Ammon's horn (tissue), 1 donor: ENCODE data around the gene GPT2.
"Not testable (repeated sequence)": the region's sequence is repeated elsewhere in the genome, so short reads cannot be mapped to it uniquely, and the experiment has no call there.

Source experiments
- DNase-seq: peaks from one replicate; pipeline ENCODE4 v3.0.0-alpha.2; 2016; ENCODE audit warnings: low spot score

Gene GPT2

GRCh38 chr16:46923513-46924295 is 39.5 kb downstream of the GPT2 start:
- DNase-seq, result no peak

- DNase-seq, result no peak
Measured at GRCh38 chr16:46924402-46924801, 40.2 kb downstream of the GPT2 start.

- no peak for DNase-seq
Measured at GRCh38 chr16:46926470-46927225, 42.5 kb downstream of the GPT2 start.

GRCh38 chr16:46927273-46927672 is 43.1 kb downstream of the GPT2 start:
- DNase-seq, result no peak

DNA sequence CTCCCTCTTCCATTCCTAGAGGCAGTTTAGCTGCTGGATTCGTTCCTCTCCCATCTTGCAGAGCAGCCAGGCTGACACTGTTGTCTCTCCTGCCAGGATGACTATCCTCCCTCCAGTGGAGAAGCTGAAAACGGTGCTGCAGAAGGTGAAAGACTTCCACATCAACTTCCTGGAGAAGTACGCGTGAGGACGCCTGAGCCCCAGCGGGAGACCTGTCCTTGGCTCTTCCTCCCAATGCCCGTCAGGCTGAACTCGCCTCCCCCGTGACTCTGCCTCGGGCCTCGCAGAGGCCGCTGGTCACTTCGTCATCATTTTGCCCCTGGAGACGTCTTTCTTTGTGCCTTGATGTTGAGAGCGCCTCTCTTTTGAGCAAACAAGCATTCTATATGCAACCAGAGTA is 44.6 kb downstream of the GPT2 start:
- no peak for DNase-seq

DNA sequence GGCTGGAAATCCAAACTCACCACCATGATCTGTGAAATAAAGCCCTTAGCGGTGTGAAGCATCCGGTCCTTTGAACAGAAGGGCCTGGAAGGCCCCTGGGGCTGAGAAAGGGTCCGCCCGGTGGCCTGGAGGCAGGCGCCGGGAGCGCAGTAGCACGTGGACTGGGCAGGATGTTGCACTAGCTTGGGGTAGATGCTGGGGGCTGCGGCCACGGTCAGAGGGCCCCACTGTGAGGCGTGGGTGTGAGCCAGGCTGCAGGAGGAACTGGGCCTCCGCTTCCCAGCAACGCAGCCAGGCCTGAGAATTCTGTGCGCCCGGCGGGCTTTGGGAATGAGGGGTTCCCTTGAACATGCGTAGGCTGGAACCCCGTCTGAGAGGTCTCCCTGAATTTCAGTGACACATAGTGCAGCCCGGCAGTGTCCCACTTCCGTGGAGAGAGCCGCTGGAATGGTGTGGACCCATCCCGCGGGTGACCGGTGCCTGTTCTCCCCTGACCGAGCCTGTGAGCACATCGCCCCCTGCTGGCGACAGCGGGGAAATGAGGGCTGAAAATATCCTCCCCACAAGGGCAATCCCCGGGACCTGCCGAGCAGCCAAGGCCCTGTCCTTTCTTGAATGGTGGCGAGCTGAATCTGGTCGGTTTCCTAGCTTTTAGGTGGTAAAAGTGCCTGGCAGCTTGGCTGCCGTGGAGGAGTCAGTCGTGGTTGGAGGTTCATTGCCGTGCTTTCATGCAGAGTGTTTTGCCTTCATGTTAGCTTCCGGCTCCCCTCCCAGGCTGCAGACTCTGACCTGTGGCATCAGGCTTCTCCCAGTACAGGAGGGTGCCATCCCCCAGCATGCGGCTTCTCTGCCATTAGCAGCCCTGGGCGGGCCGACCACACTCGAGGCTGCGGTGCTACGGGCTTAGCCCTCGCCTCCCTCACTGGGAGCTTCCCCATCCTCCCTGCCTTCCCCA is 45.5 kb downstream of the GPT2 start:
- DNase-seq, result peak; percentile 88

DNA sequence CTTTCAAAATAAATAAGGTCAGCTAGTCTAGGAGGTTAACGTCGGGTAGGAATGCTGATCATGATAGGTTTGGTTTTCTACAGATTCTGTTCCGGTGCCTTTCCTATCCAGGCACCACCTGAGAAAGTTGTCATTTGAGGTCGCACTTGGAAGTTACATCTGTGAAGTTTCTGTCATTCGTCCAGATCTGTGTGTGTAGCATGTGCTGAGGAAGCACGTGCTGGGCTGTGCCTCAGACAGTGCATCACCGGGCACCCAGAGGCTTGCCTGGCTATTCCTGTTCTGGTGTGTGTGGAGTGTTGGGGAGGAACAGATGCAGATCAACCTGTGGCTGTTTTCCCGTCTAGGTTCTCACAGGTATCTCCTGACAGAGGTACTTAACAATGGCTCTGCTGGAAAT is 46.7 kb downstream of the GPT2 start:
- DNase-seq, result no peak

GRCh38 chr16:46932802-46933201 is 48.6 kb downstream of the GPT2 start:
- DNase-seq, result no peak

DNA sequence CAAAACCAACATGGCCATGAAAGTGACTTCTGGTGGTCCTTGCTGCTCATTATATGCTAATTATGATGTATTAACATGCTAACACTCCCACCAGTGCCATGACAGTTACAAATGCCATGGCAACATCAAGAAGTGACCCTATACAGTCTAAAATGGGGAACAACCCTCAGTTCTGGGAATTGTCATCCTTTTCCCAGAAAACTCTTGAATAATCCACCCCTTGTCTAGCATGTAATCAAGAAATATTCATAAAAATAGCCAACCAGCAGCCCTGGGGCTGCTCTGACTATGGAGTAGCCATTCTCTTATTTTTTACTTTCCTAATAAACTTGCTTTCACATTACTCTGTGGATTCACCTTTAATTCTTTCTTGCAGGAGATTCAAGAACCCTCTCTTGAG is 53.4 kb downstream of the GPT2 start:
- no peak for DNase-seq

GRCh38 chr16:46944713-46945112 is 60.6 kb downstream of the GPT2 start:
- DNase-seq, result not testable (repeated sequence)

DNA sequence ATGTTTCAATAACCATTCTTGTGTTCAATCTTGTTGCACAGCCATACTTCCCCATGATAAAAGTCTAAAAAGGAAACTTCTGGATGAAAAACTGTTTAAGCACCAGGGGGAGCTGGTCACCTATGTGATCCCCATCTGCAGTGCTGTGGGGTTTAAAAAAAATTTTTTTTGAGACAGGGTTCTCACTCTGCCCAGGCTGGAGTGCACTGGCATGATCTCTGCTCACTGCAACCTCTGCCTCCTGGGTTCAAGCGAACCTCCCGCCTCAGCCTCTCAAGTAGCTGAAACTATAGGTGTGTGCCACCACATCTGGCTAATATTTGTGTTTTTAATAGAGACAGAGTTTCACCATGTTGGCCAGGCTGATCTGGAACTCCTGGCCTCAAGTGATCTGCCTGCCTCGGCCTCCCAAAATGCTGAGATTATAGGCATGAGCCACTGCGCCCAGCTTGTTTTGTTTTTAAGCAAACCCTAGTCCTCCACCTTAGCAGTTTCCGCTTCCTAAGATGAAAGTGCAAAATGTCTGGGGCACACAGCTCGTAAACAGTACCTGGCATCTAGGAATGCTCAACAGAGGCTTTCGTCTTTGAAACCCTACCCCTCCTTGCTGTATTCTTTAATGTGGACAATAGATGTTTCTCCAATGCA is 63.9 kb downstream of the GPT2 start:
- no peak for DNase-seq

- no peak for DNase-seq
Measured at GRCh38 chr16:46948548-46949166, 64.5 kb downstream of the GPT2 start.

- no peak for DNase-seq
Measured at GRCh38 chr16:46949241-46949892, 65.2 kb downstream of the GPT2 start.

GRCh38 chr16:46950009-46950408 is 65.8 kb downstream of the GPT2 start:
- no peak for DNase-seq

DNA sequence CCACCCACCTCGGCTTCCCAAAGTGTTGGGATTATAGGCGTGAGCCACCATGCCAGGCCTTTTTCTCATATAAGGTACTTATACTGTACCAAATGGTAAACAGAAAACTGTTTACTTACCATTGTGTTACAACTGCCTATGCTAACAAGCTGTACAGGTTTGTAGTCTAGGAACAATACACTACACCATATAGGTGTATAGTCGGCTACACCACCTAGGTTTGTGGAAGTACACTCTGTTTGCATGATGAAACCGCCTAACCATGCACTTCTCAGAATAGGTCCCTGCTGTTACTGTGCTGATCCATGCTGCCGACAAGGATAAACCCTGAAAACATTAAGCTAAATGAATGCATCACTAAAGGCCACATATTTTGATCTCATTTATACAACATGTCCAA is 70.4 kb downstream of the GPT2 start:
- DNase-seq, result no peak

DNA sequence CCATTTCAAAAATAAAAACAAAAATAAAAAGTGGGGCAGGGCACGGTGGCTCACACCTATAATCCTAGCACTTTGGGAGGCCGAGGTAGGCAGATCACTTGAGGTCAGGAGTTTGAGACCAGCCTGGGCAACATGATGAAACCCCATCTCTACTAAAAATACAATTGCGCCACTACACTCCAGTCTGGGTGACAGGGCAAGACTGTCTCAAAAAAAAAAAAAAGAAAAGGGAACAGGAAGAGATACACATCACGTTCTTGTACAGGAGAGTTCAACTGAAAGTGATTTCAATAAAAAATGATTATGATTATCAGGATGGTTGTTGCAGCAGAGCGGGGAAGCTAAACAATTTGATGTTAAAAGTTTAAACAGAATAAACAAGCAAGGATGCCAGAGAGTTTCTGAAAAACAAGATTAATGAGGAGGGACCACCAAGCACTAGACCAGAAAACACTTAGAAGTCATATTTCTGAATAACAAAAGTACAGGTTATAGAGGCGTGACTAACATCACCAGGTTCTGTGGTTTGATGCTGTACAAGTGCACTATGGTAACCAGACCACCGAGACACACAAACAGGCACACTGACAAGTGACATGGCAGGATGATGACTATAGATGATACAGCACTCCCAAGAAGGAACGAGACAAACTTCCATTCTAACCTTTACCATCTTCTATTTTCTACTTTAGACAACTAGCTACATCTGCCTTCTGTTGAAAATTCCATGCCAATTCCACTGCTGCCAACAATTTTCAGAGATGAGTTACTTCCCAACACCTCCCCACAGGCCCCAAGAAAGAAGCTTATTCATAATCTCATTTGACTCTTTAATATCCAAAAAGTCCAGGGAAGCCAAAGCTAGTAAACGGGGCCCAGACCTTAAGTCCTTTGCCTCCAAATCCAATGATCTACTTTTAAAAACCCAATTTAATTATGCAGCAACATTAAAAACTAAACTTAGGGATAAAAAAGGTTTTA is 77.5 kb downstream of the GPT2 start:
- peak; percentile 13 for DNase-seq

DNA sequence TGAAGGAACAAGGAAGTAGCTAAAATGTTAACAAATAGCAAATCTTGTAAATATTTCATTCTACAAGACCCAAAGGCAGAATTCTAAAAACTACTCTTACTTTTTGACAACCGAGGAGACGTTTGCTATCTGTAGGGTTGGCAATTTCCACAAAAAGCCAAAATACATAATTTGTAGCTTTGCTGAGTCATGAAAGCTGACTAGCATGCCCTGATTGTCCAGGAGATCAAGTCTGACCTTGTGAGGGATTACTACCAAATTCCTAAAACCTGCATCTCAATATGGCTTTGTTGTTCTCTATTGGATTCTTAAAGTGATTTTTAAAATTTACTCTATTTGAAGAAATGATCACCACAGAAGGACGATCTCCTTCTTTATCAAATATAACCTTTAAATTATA is 78.5 kb downstream of the GPT2 start:
- no peak for DNase-seq

GRCh38 chr16:46968063-46968435 is 83.9 kb downstream of the GPT2 start:
- no peak for DNase-seq

- DNase-seq, result peak; percentile 38
Measured at GRCh38 chr16:46970089-46970488, 85.9 kb downstream of the GPT2 start.

- DNase-seq, result no peak
Measured at GRCh38 chr16:46971271-46971670, 87.1 kb downstream of the GPT2 start.
